HepG2 (cell line): ENCODE results near the gene RNF114. TPM values are rescaled to one million over a fixed set of nuclear protein-coding genes. Genes with fewer than 3 reads are reported as not detected.

Experiments
- ARNT2 ChIP-seq: sonication (generic); formaldehyde crosslinking; IDR thresholded peaks from 2 replicates; pipeline ENCODE4 v1.8.0; 2022; ENCODE audit warnings: mild to moderate bottlenecking, low read depth, missing genetic modification reagents, moderate library complexity
- ASH2L ChIP-seq: fragments of 300-600, 200-600 bp; sonication (generic); IDR thresholded peaks from 2 replicates; pipeline ENCODE4 v1.7.0; 2017; ENCODE audit warnings: low read depth, mild to moderate bottlenecking, moderate library complexity, mixed read lengths, low read length; ENCODE audit not compliant: insufficient read length
- HOXA5 ChIP-seq: sonication (generic); formaldehyde crosslinking; IDR thresholded peaks from 2 replicates; pipeline ENCODE4 v1.4.0; 2020; ENCODE audit warnings: missing genetic modification reagents
- KAT7 ChIP-seq: IDR thresholded peaks from 2 replicates; pipeline ENCODE4 v1.6.1; 2018; ENCODE audit warnings: borderline replicate concordance, missing compliant biosample characterization
- KLF16 ChIP-seq, 2 experiments: sonication (generic) in 1 of 2; formaldehyde crosslinking in 1 of 2; IDR thresholded peaks; 2 replicates each; pipeline versions ENCODE4 v1.6.1 to v1.8.0; 2016 to 2023; ENCODE audit warnings: missing genetic modification reagents in 2 of 2, missing compliant biosample characterization in 1 of 2
- MAZ ChIP-seq, 2 experiments: sonication (generic) in 1 of 2; formaldehyde crosslinking in 1 of 2; IDR thresholded peaks; 2 replicates each; pipeline versions ENCODE4 v1.5.0 to v1.6.1; 2012 to 2020; ENCODE audit warnings: low read depth in 2 of 2, mild to moderate bottlenecking in 2 of 2, borderline replicate concordance in 1 of 2, improper control_type of control experiment in 1 of 2, low read length in 1 of 2, missing genetic modification reagents in 1 of 2, moderate library complexity in 1 of 2
- PAWR ChIP-seq: sonication (generic); formaldehyde crosslinking; IDR thresholded peaks from 2 replicates; pipeline ENCODE4 v1.4.0; 2020; ENCODE audit warnings: missing genetic modification reagents, mild to moderate bottlenecking, borderline replicate concordance
- POGZ ChIP-seq: sonication (generic); formaldehyde crosslinking; IDR thresholded peaks from 2 replicates; pipeline ENCODE4 v1.4.0; 2020; ENCODE audit warnings: mild to moderate bottlenecking, missing genetic modification reagents
- PRMT3 ChIP-seq: sonication (generic); formaldehyde crosslinking; IDR thresholded peaks from 2 replicates; pipeline ENCODE4 v1.8.1; 2022; ENCODE audit warnings: low read depth, mild to moderate bottlenecking, moderate library complexity, missing genetic modification reagents, borderline replicate concordance
- RXRA ChIP-seq: sonication (generic); formaldehyde crosslinking; IDR thresholded peaks from 2 replicates; pipeline ENCODE4 v1.5.1; 2020; ENCODE audit warnings: missing genetic modification reagents
- TCF7L2 ChIP-seq: IDR thresholded peaks from 2 replicates; pipeline ENCODE4 v1.6.1; 2011; ENCODE audit warnings: mild to moderate bottlenecking, low read depth, low read length, moderate library complexity
- TRIM24 ChIP-seq: sonication (generic); formaldehyde crosslinking; IDR thresholded peaks from 2 replicates; pipeline ENCODE4 v1.8.0; 2022; ENCODE audit warnings: mild to moderate bottlenecking, missing genetic modification reagents
- ZNF124 ChIP-seq: sonication (generic); formaldehyde crosslinking; IDR thresholded peaks from 2 replicates; pipeline ENCODE4 v1.4.0; 2020; ENCODE audit warnings: missing genetic modification reagents
- ZNF205 ChIP-seq: IDR thresholded peaks from 2 replicates; pipeline ENCODE4 v1.6.1; 2018; ENCODE audit warnings: missing biosample characterization, missing genetic modification reagents
- ZNF224 ChIP-seq: sonication (generic); formaldehyde crosslinking; IDR thresholded peaks from 2 replicates; pipeline ENCODE4 v1.5.0; 2020; ENCODE audit warnings: mild to moderate bottlenecking, missing genetic modification reagents
- ZNF567 ChIP-seq: sonication (generic); formaldehyde crosslinking; IDR thresholded peaks from 2 replicates; pipeline ENCODE4 v1.8.1; 2023; ENCODE audit warnings: mild to moderate bottlenecking, missing genetic modification reagents, borderline replicate concordance
- ZNF75D ChIP-seq: sonication (generic); formaldehyde crosslinking; IDR thresholded peaks from 2 replicates; pipeline ENCODE4 v1.8.1; 2023; ENCODE audit warnings: missing genetic modification reagents, mild to moderate bottlenecking, borderline replicate concordance
- ZNF772 ChIP-seq: sonication (generic); formaldehyde crosslinking; IDR thresholded peaks from 2 replicates; pipeline ENCODE4 v1.5.0; 2020; ENCODE audit warnings: mild to moderate bottlenecking, missing genetic modification reagents
- polyA plus RNA-seq, 8 experiments: library from polyadenylated mRNA; depleted of rRNA in 3 of 8; stranded (reverse) in 7 of 8; unstranded in 1 of 8; fragments of >200 nt; fragmentation: Illumina TruSeq in 4 of 8; extraction: Trizol in 4 of 8; gene quantifications; 2 replicates each; pipeline versions ENCODE4 v1.2.1 to v1.2.3, GENCODE V29; 2011 to 2016; ENCODE audit warnings: low read depth in 4 of 8, missing spikeins in 1 of 8, mixed read lengths in 1 of 8; ENCODE audit not compliant: insufficient read depth in 1 of 8
- total RNA-seq, 5 experiments: library from RNA; depleted of rRNA; stranded (reverse); fragments of >200 nt; fragmentation: Illumina TruSeq; extraction: Trizol; gene quantifications; 2 replicates each; pipeline ENCODE4 v1.2.3, GENCODE V29; 2016; ENCODE audit warnings: low read depth in 1 of 5
- TF ChIP-seq, protein P1 (sequence below): sonication (generic); formaldehyde crosslinking; IDR thresholded peaks from 2 replicates; pipeline ENCODE4 v1.4.0; 2020; ENCODE audit warnings: missing genetic modification reagents
- TF ChIP-seq, protein P2 (sequence below): sonication (generic); formaldehyde crosslinking; IDR thresholded peaks from 2 replicates; pipeline ENCODE4 v1.5.0; 2020; ENCODE audit warnings: mild to moderate bottlenecking, missing genetic modification reagents
- TF ChIP-seq, protein P3 (sequence below): sonication (generic); formaldehyde crosslinking; IDR thresholded peaks from 2 replicates; pipeline ENCODE4 v1.4.0; 2020; ENCODE audit warnings: mild to moderate bottlenecking, missing genetic modification reagents
- TF ChIP-seq, protein P4 (sequence below): IDR thresholded peaks from 2 replicates; pipeline ENCODE4 v1.6.1; 2016; ENCODE audit warnings: mild to moderate bottlenecking

Gene RNF114
- total and polyA plus RNA-seq, 2 of the 13 experiments (the other 11 are each of a cell fraction or from before 2014, with no cell fraction given) = 119 to 126 TPM

DNA sequence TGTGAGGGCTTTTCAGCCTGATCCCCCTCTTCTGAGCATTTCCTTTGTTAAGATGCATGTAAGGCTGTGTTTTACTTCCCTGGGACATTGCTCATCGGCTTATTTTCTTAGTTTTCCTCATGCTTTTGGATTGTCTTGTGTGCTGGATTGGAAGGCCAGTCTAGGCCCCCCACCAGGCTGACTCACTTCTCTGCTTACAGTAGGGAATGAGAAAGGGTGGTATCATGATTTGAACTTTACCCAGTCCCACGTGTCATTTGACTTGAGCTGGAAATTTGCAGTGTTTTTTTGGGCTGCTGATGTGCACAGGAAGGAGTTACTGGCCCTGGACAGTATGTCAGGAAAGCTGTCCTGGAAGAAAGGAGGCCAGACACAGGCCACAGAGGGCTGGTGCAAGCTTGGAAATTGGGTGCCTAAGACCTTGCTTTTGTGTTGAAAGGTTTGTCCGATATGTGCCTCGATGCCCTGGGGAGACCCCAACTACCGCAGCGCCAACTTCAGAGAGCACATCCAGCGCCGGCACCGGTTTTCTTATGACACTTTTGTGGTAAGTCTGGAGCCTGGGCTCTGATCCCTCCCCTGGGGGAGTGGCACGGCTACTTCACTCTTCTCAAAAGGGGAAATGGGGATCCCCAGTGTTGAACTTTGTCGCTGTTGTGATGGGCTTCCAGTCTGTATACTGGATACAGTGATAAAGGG lies 12.8 kb downstream of the RNF114 start (continued):
- TF ChIP-seq, protein P1, sequence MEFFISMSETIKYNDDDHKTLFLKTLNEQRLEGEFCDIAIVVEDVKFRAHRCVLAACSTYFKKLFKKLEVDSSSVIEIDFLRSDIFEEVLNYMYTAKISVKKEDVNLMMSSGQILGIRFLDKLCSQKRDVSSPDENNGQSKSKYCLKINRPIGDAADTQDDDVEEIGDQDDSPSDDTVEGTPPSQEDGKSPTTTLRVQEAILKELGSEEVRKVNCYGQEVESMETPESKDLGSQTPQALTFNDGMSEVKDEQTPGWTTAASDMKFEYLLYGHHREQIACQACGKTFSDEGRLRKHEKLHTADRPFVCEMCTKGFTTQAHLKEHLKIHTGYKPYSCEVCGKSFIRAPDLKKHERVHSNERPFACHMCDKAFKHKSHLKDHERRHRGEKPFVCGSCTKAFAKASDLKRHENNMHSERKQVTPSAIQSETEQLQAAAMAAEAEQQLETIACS = no peak
- no peak for TF ChIP-seq ZNF772 (CRISPR knock-in tag)
- TF ChIP-seq ZNF124 (CRISPR knock-in tag) = no peak
- TF ChIP-seq ARNT2 (CRISPR knock-in tag) = no peak
- no peak for TF ChIP-seq POGZ
- TF ChIP-seq MAZ (IDR thresholded peaks at IDR 0.05; ENCODE audit: borderline replicate concordance, low read depth, low read length) = 0 out of 2 replicates have a peak, but pooled peaks have one; percentile 46
- no peak for TF ChIP-seq MAZ (CRISPR knock-in tag; IDR thresholded peaks at IDR 0.05; ENCODE audit: low read depth)
- TF ChIP-seq, protein P2, sequence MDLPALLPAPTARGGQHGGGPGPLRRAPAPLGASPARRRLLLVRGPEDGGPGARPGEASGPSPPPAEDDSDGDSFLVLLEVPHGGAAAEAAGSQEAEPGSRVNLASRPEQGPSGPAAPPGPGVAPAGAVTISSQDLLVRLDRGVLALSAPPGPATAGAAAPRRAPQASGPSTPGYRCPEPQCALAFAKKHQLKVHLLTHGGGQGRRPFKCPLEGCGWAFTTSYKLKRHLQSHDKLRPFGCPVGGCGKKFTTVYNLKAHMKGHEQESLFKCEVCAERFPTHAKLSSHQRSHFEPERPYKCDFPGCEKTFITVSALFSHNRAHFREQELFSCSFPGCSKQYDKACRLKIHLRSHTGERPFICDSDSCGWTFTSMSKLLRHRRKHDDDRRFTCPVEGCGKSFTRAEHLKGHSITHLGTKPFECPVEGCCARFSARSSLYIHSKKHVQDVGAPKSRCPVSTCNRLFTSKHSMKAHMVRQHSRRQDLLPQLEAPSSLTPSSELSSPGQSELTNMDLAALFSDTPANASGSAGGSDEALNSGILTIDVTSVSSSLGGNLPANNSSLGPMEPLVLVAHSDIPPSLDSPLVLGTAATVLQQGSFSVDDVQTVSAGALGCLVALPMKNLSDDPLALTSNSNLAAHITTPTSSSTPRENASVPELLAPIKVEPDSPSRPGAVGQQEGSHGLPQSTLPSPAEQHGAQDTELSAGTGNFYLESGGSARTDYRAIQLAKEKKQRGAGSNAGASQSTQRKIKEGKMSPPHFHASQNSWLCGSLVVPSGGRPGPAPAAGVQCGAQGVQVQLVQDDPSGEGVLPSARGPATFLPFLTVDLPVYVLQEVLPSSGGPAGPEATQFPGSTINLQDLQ = no peak
- no peak for TF ChIP-seq KLF16 (CRISPR knock-in tag; IDR thresholded peaks at IDR 0.05)
- TF ChIP-seq, protein P3, sequence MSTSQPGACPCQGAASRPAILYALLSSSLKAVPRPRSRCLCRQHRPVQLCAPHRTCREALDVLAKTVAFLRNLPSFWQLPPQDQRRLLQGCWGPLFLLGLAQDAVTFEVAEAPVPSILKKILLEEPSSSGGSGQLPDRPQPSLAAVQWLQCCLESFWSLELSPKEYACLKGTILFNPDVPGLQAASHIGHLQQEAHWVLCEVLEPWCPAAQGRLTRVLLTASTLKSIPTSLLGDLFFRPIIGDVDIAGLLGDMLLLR = no peak
- no peak for TF ChIP-seq TRIM24 (CRISPR knock-in tag)
- TF ChIP-seq ZNF205 (CRISPR knock-in tag) = no peak
- no peak for TF ChIP-seq PRMT3
- TF ChIP-seq RXRA = no peak; the same call in 1 of the 2 replicates
- TF ChIP-seq HOXA5 = no peak
- no peak for TF ChIP-seq ZNF567 (CRISPR knock-in tag)
- TF ChIP-seq KAT7 (CRISPR knock-in tag) = no peak
- TF ChIP-seq PAWR (CRISPR knock-in tag) = no peak
- 0 out of 2 replicates have a peak, but pooled peaks have one; percentile 4 for TF ChIP-seq ZNF75D (CRISPR knock-in tag)
- TF ChIP-seq ZNF224 (CRISPR knock-in tag) = no peak
- TF ChIP-seq TCF7L2 = no peak
- TF ChIP-seq, protein P4, sequence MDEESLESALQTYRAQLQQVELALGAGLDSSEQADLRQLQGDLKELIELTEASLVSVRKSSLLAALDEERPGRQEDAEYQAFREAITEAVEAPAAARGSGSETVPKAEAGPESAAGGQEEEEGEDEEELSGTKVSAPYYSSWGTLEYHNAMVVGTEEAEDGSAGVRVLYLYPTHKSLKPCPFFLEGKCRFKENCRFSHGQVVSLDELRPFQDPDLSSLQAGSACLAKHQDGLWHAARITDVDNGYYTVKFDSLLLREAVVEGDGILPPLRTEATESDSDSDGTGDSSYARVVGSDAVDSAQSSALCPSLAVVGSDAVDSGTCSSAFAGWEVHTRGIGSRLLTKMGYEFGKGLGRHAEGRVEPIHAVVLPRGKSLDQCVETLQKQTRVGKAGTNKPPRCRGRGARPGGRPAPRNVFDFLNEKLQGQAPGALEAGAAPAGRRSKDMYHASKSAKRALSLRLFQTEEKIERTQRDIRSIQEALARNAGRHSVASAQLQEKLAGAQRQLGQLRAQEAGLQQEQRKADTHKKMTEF (CRISPR knock-in tag) = no peak
- no peak for TF ChIP-seq ASH2L
